ENCODE measurements around the gene LMAN2L.

GRCh38 chr2:96787411-96787810 is 47.5 kb upstream of the LMAN2L start:
- TF ChIP-seq POLR2AphosphoS5 (IDR thresholded peaks at IDR 0.05) (no peak), CTCF (IDR thresholded peaks at IDR 0.05) (no peak), EP300 (IDR thresholded peaks at IDR 0.05) (no peak)
